ENCODE results near the gene CXCL3. TPM values are rescaled to one million over a fixed set of nuclear protein-coding genes. Genes with fewer than 3 reads are reported as not detected.

Gene CXCL3
- total and polyA plus RNA-seq, 9 of the 15 experiments (the other 6 are each of a cell fraction or from before 2014, with no cell fraction given) = 2.3 to 8.9 (median 6.1) TPM

- TF ChIP-seq ZNF280B (CRISPR knock-in tag; IDR thresholded peaks at IDR 0.05) (no peak), TAL1 (IDR thresholded peaks at IDR 0.05) (peak; percentile 62), ZBTB7A (IDR thresholded peaks at IDR 0.05; ENCODE audit: borderline replicate concordance, control insufficient read depth, low read depth, low read length) (no peak), ZSCAN32 (CRISPR knock-in tag; IDR thresholded peaks at IDR 0.05) (peak; percentile 70; the same call in 1 of the 2 replicates), DPF2 (IDR thresholded peaks at IDR 0.05) (peak; percentile 98), TAF1 (IDR thresholded peaks at IDR 0.05; ENCODE audit: control insufficient read depth, extremely low read depth, insufficient read depth, low read length, severe bottlenecking) (no peak), AFF1 (IDR thresholded peaks at IDR 0.05; ENCODE audit: low read depth in 1 of 2, partially characterized antibody in 2 of 2) (peak in 1 of 2 experiments; percentile 40), U2AF2 (optimal IDR thresholded peaks at IDR 0.05; ENCODE audit: low read depth, low read length) (no peak), HEY1 (CRISPR knock-in tag; IDR thresholded peaks at IDR 0.05; ENCODE audit: borderline replicate concordance) (peak; percentile 64; the same call in 1 of the 2 replicates), NONO (IDR thresholded peaks at IDR 0.05; ENCODE audit: low read depth in 2 of 2, low read length in 1 of 2) (no peak), RCOR1 (IDR thresholded peaks at IDR 0.05; ENCODE audit: borderline replicate concordance in 1 of 2, low read depth in 2 of 2, low read length in 2 of 2) (peak in 1 of 2 experiments; percentile 29; a peak in 1 of 4 replicates), MECOM (CRISPR knock-in tag; IDR thresholded peaks at IDR 0.05) (peak; percentile 47), MLLT1 (IDR thresholded peaks at IDR 0.05) (peak; percentile 33 to 70; a peak in 2 of 4 replicates), CEBPB (tag; IDR thresholded peaks at IDR 0.05) (peak; percentile 93), KDM5B (IDR thresholded peaks at IDR 0.05; ENCODE audit: insufficient replicate concordance, low read depth, low read length) (no peak), ZNF146 (CRISPR knock-in tag; IDR thresholded peaks at IDR 0.05; ENCODE audit: unreplicated experiment) (no peak), LARP7 (IDR thresholded peaks at IDR 0.05) (no peak), ZBTB17 (CRISPR knock-in tag; IDR thresholded peaks at IDR 0.05) (no peak), HDAC3 (IDR thresholded peaks at IDR 0.05; ENCODE audit: borderline replicate concordance, partially characterized antibody) (peak; percentile 63), ZNF175 (CRISPR knock-in tag; IDR thresholded peaks at IDR 0.05; ENCODE audit: low read depth) (peak; percentile 70)
Measured at GRCh38 chr4:74056858-74057562, 18.5 kb upstream of the CXCL3 start (continued).

Measured in K562 (cell line).